Measurements from ENCODE around the gene SLC38A4. TPM values are rescaled to one million over a fixed set of nuclear protein-coding genes. Genes with fewer than 3 reads are reported as not detected.

Gene SLC38A4
- total RNA-seq, 1 experiment from 2014 or later, result 1.5 TPM

- Mint-ChIP-seq H3K27ac (ENCODE audit: unreplicated experiment) (no peak overlapping the region), H3K4me1 (ENCODE audit: low read depth, unreplicated experiment) (no peaks in the 10 kb centered on the region), H3K27me3 (ENCODE audit: unreplicated experiment) (no peaks in the 10 kb centered on the region), H3K4me3 (ENCODE audit: low read depth, unreplicated experiment) (no peak overlapping the region), H3K9me3 (ENCODE audit: low read depth, unreplicated experiment) (no peaks in the 10 kb centered on the region), H3K36me3 (ENCODE audit: insufficient read depth, unreplicated experiment) (no peaks in the 10 kb centered on the region)
- intact Hi-C loops (cut with micrococcal nuclease; ENCODE audit: unreplicated experiment), result no loop called here
- CTCF ChIA-PET, result interaction anchor here (0.8 kb wide), 1 partner anchor 99 kb away, joined by 3 read pairs; no protein-coding TSS in a partner anchor
- no peak for TF ChIP-seq CTCF (IDR thresholded peaks at IDR 0.05; ENCODE audit: unreplicated experiment)
- BruUV-seq (replicated peaks), result no TSS peak
- DNase-seq, result no peak
These were observed 52.0 kb downstream of the SLC38A4 start for GRCh38 chr12:46773586-46774321.

DNA sequence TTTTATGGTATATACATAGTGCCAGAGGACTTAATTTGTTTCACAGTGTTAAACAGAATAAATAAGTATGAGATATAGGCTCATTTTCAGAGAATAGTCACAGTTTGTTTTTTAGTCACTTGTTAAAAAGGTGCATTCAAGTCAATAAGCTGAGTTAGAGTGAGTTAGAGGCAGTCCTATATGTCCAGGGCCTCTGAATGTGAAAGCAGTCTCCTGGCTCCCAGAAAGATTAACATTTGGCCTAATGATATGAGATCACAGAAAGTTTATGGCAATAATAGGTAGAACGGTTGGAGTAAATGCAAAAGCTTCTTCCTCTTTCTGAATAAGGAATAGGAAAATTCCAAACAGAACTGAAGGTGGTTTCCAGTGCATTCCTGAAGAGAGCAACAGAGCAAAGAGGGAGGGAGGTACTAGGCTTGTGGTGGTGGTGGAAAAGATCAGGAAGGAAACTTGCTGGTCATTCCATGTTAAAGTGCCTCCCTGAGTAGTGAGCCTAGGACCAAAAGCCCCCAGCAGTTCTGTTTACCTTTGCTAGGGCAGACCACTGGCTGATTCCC, 54.4 kb downstream of the SLC38A4 start:
- CTCF ChIA-PET, result no interaction called here
- Mint-ChIP-seq H3K4me1 (ENCODE audit: low read depth, unreplicated experiment) (no peaks in the 10 kb centered on the region), H3K36me3 (ENCODE audit: insufficient read depth, unreplicated experiment) (no peaks in the 10 kb centered on the region), H3K9me3 (ENCODE audit: low read depth, unreplicated experiment) (no peaks in the 10 kb centered on the region), H3K27ac (ENCODE audit: unreplicated experiment) (no peak overlapping the region), H3K4me3 (ENCODE audit: low read depth, unreplicated experiment) (no peak overlapping the region), H3K27me3 (ENCODE audit: unreplicated experiment) (no peaks in the 10 kb centered on the region)
- DNase-seq, result no peak
- TF ChIP-seq CTCF (IDR thresholded peaks at IDR 0.05; ENCODE audit: unreplicated experiment), result no peak
- intact Hi-C loops (cut with micrococcal nuclease; ENCODE audit: unreplicated experiment), result no loop called here
- BruUV-seq (replicated peaks), result no TSS peak

GRCh38 chr12:46770501-46771183, 55.2 kb downstream of the SLC38A4 start:
- DNase-seq, result no peak
- Mint-ChIP-seq H3K9me3 (ENCODE audit: low read depth, unreplicated experiment) (no peaks in the 10 kb centered on the region), H3K27ac (ENCODE audit: unreplicated experiment) (no peak overlapping the region), H3K36me3 (ENCODE audit: insufficient read depth, unreplicated experiment) (no peaks in the 10 kb centered on the region), H3K27me3 (ENCODE audit: unreplicated experiment) (no peaks in the 10 kb centered on the region), H3K4me1 (ENCODE audit: low read depth, unreplicated experiment) (no peaks in the 10 kb centered on the region), H3K4me3 (ENCODE audit: low read depth, unreplicated experiment) (no peak overlapping the region)
- TF ChIP-seq CTCF (IDR thresholded peaks at IDR 0.05; ENCODE audit: unreplicated experiment), result no peak
- intact Hi-C loops (cut with micrococcal nuclease; ENCODE audit: unreplicated experiment), result no loop called here
- CTCF ChIA-PET, result no interaction called here
- no TSS peak for BruUV-seq (replicated peaks)

GRCh38 chr12:46764005-46764404, 61.8 kb downstream of the SLC38A4 start:
- no TSS peak for BruUV-seq (replicated peaks)
- intact Hi-C loops (cut with micrococcal nuclease; ENCODE audit: unreplicated experiment), result no loop called here
- no peak overlapping the region for H3K27ac Mint-ChIP-seq (ENCODE audit: unreplicated experiment)
- no peak for TF ChIP-seq CTCF (IDR thresholded peaks at IDR 0.05; ENCODE audit: unreplicated experiment)
- no peak for DNase-seq
- H3K27me3 Mint-ChIP-seq (ENCODE audit: unreplicated experiment), result no peaks in the 10 kb centered on the region
- no peaks in the 10 kb centered on the region for H3K9me3 Mint-ChIP-seq (ENCODE audit: low read depth, unreplicated experiment)
- H3K4me3 Mint-ChIP-seq (ENCODE audit: low read depth, unreplicated experiment), result no peak overlapping the region
- no peaks in the 10 kb centered on the region for H3K36me3 Mint-ChIP-seq (ENCODE audit: insufficient read depth, unreplicated experiment)
- CTCF ChIA-PET, result interaction anchor here (0.7 kb wide), 1 partner anchor 252 kb away, joined by 4 read pairs; no protein-coding TSS in a partner anchor
- H3K4me1 Mint-ChIP-seq (ENCODE audit: low read depth, unreplicated experiment), result no peaks in the 10 kb centered on the region
